Stimulated activated naive B cell treated with anti-CD40 and anti-IgM and Interleukin-4, amounts not matched to agents 10 μg/mL and 1 μg/mL and 100 μg/mL, for 72 hours (primary cell): ENCODE data around the gene PIM2.

ENCODE experiments used
- ATAC-seq, 2 donors: fragments of 150-1000 bp; cut with Tn5 transposase; replicated peaks; 2 replicates each; pipeline ENCODE4 v1.10.0; 2021; ENCODE audit warnings: moderate library complexity in 1 of 2
- DNase-seq: peaks from one replicate; pipeline ENCODE4 v3.0.0; 2021
- H3K27ac Mint-ChIP-seq: one replicate; pipeline ENCODE4 v1.8.0; 2022; ENCODE audit warnings: mild to moderate bottlenecking, mixed read lengths
- H3K27me3 Mint-ChIP-seq, 2 donors: one replicate each; pipeline ENCODE4 v1.8.0; 2022; ENCODE audit warnings: mixed read lengths in 2 of 2
- H3K36me3 Mint-ChIP-seq, 2 donors: one replicate each; pipeline ENCODE4 v1.8.0; 2022; ENCODE audit warnings: mixed read lengths in 2 of 2, mild to moderate bottlenecking in 1 of 2
- H3K4me1 Mint-ChIP-seq, 2 donors: one replicate each; pipeline ENCODE4 v1.8.0; 2022; ENCODE audit warnings: mixed read lengths in 2 of 2, mild to moderate bottlenecking in 1 of 2
- H3K4me3 Mint-ChIP-seq, 2 donors: one replicate each; pipeline ENCODE4 v1.8.0; 2022; ENCODE audit warnings: mild to moderate bottlenecking in 2 of 2, mixed read lengths in 2 of 2, moderate library complexity in 1 of 2
- H3K9me3 Mint-ChIP-seq, 2 donors: one replicate each; pipeline ENCODE4 v1.8.0; 2022; ENCODE audit warnings: mixed read lengths in 2 of 2, mild to moderate bottlenecking in 1 of 2

PIM2 gene

GRCh38 chrX:48918643-48919340 is at the start of gene PIM2:
PIM2 (minus strand) TSS chrX:48919024; CDS start chrX:48918834, 190 bp downstream.
- Mint-ChIP-seq H3K4me1 (peaks cover 22 to 45% of the 10 kb centered on the region in 2 donors), H3K27me3 (peaks cover 0 to 3% of the 10 kb centered on the region in 2 donors), H3K27ac (peak within 1 kb of the TSS; percentile 96), H3K36me3 (peaks cover 31 to 33% of the 10 kb centered on the region in 2 donors), H3K9me3 (no peaks in the 10 kb centered on the region), H3K4me3 (peak within 1 kb of the TSS; percentile 85 to 90)
- peak; percentile 88 for DNase-seq
- ATAC-seq = peak; percentile 80 to 85

DNA sequence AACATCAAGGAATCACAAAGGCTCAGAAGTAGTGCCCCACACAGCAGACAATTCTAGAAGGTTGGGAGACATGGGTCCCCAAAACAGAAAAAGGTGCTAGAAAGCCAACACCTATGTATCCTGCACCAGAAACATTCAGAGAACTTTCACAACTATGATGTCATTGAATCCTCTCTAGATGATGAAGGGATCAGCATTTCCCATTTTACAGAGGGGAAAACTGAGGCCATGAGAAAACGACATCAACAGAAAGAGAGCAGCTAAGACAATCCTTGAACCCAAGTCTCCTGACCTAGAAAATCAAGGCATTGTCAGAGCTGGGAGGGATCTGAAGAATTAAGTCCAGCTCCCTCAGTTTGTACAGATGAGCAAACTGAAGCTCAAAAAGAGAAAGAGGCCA is 49.6 kb upstream of the PIM2 start:
- no peak for ATAC-seq

GRCh38 chrX:48966796-48967579 is 48.2 kb upstream of the PIM2 start:
- DNase-seq = no peak
- H3K4me1 Mint-ChIP-seq = peaks cover 2 to 15% of the 10 kb centered on the region in 2 donors

More for the DNA sequence above, 49.6 kb upstream of the PIM2 start:
- no peak overlapping the region for H3K27ac Mint-ChIP-seq
- no peaks in the 10 kb centered on the region for H3K9me3 Mint-ChIP-seq
- DNase-seq = no peak
- peaks cover 6 to 9% of the 10 kb centered on the region in 2 donors for H3K36me3 Mint-ChIP-seq
- H3K27me3 Mint-ChIP-seq = peaks cover 0 to 6% of the 10 kb centered on the region in 2 donors
- peaks cover 8 to 29% of the 10 kb centered on the region in 2 donors for H3K4me1 Mint-ChIP-seq
- H3K4me3 Mint-ChIP-seq = no peak overlapping the region

DNA sequence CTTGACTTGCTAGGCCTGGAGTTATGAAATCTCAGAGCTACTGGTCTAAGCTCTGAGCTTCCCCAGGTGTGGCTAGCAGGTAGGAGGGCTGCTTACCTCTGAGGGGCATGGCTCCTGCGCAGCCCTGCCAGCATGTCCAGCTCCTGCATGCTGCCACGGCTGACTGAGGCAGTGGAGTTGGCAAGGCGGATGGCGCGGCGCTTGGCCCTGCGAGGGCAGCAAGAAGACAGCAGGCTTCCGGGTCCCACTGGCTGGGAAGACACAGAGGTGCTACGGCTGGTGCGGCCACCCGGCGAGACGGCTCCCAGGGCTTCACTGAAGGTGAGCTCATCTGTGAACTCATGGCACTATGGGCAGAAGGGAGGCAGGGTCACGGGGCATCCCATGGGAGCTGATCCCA is 47.1 kb upstream of the PIM2 start:
- Mint-ChIP-seq H3K4me1 (peaks cover 2 to 14% of the 10 kb centered on the region in 2 donors), H3K4me3 (no peak overlapping the region), H3K27ac (no peak overlapping the region), H3K27me3 (no peaks in the 10 kb centered on the region), H3K36me3 (peaks cover 0 to 5% of the 10 kb centered on the region in 2 donors), H3K9me3 (no peaks in the 10 kb centered on the region)
- no peak for ATAC-seq
- DNase-seq = no peak

More at GRCh38 chrX:48966796-48967579, 48.2 kb upstream of the PIM2 start:
- no peak overlapping the region for H3K4me3 Mint-ChIP-seq
- peaks cover 0 to 5% of the 10 kb centered on the region in 2 donors for H3K36me3 Mint-ChIP-seq
- no peak for ATAC-seq
- no peaks in the 10 kb centered on the region for H3K9me3 Mint-ChIP-seq
- H3K27me3 Mint-ChIP-seq = no peaks in the 10 kb centered on the region
- H3K27ac Mint-ChIP-seq = no peak overlapping the region

DNA sequence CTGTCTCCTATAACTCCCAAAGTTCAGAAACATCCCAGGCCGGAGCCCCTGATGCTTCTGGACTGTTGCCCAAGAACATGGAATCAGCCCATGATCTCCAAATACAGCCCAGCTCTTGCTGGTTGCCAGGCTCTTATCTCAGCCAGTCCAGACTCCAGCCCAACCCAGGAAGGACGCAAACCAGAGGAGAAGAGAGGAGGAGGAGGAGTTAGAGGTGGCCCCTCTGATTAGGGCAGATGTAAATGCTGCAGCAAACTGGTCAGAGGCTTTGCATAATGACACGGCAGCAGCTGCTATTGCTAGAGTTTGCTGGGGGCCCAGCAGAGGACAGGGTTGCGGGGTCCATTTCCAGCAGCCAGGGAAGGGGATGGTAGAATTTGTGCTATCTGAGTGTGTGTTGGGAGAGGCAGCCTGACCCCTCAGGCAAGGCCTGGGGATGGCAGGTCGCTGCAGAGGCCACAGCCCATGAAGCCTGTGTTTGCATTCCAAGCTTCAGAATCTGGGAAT is 42.8 kb upstream of the PIM2 start:
- H3K4me3 Mint-ChIP-seq = peak overlapping the region in 1 of 2 donors; percentile 30
- ATAC-seq (no peak), DNase-seq (no peak)
- peak overlapping the region; percentile 17 for H3K27ac Mint-ChIP-seq
- H3K4me1 Mint-ChIP-seq = peaks cover 8 to 22% of the 10 kb centered on the region in 2 donors
- H3K9me3 Mint-ChIP-seq = no peaks in the 10 kb centered on the region
- no peaks in the 10 kb centered on the region for H3K27me3 Mint-ChIP-seq
- H3K36me3 Mint-ChIP-seq = peaks cover 0 to 5% of the 10 kb centered on the region in 2 donors

DNA sequence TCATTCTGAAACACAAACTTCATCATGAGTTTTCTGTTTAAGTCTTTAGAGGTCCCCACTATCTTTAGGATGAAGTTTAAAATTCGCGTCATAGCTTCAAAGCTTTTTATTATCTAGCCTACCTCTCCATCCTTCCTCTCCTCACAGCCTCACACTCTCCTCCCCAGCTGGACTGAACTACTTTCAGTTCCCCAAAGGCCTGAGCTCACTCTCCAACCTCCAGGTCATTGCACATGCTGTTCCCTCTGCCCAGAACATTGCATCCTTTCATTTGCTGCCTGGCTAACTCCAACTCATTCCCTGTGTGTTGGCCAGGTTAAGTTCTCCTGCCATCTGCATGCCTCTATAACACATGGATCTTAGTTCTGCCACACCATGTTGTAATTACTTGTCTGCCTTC is 41.5 kb upstream of the PIM2 start:
- Mint-ChIP-seq H3K27me3 (no peaks in the 10 kb centered on the region), H3K27ac (no peak overlapping the region), H3K4me1 (peaks cover 11 to 29% of the 10 kb centered on the region in 2 donors), H3K4me3 (peak overlapping the region; percentile 0 to 5), H3K36me3 (peaks cover 4 to 5% of the 10 kb centered on the region in 2 donors), H3K9me3 (no peaks in the 10 kb centered on the region)
- ATAC-seq (no peak), DNase-seq (no peak)

DNA sequence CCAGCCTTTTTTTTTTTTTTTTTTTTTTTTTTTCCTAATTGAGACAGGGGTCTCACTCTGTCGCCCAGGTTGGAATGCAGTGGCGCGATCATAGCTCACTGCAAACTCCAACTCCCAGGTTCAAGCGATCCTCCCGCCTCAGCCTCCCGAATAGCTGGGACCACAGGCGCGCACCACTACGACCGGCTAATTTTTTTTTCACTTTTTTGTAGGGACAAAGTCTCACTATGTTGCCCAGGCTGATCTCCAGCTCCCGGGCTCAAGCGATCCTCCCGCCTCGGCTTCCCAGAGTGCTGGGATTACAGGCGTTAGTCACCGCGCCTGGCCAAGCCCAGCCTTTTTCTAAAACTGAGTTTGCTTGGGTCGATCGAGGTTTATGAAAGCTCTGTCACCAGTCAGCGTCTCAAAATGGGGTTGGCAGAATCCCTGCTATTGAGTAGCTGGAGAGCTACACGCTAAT is 39.8 kb upstream of the PIM2 start:
- no peaks in the 10 kb centered on the region for H3K9me3 Mint-ChIP-seq
- peak overlapping the region; percentile 100 for H3K4me3 Mint-ChIP-seq
- peaks cover 4 to 10% of the 10 kb centered on the region in 2 donors for H3K36me3 Mint-ChIP-seq
- no peaks in the 10 kb centered on the region for H3K27me3 Mint-ChIP-seq
- peaks cover 14 to 41% of the 10 kb centered on the region in 2 donors for H3K4me1 Mint-ChIP-seq
- no peak for DNase-seq
- peak overlapping the region; percentile 100 for H3K27ac Mint-ChIP-seq
- no peak for ATAC-seq

DNA sequence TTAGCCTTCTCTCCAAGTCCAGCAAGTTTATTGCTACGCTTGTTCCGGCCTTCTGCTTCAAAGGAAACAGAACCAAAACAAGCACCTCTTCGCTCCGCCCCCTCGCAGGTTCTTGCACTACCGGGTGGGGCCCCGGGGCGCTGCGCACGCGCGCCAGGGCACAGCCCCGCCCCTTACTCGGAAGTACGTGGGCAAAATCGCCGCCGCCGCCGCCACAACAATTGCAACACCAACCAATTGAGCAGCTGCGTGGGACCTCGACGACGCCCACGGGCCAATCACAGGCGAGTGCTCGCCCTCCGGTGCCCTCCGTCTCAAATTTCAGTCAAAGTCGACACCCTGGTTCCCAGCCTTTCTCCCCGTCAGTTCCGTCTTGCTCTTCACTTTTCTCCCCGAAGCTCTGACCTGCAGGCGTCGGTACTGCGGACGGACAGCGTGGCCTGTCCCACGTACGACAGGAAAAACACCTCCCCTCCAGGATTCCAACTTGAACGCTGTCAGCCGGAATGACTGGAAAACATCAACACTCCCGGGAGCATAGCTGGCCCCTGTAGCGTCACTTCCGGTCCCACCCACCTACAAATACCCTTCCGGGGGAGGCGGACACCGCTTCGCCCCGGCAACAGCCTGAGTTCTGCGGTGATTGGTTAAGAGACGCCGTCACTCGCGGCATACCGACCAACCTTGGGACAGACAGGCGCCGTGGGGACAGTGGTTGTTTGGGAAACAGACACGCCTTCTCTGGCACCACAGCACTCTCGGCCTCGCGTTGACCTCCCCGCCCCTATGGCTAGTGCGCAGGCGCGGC is 39.2 kb upstream of the PIM2 start:
- peak; percentile 90 for DNase-seq
- Mint-ChIP-seq H3K4me1 (peaks cover 19 to 47% of the 10 kb centered on the region in 2 donors), H3K36me3 (peaks cover 6 to 14% of the 10 kb centered on the region in 2 donors), H3K9me3 (no peaks in the 10 kb centered on the region), H3K27ac (peak overlapping the region; percentile 100), H3K27me3 (no peaks in the 10 kb centered on the region), H3K4me3 (peak overlapping the region; percentile 100)
- peak; percentile 85 for ATAC-seq

DNA sequence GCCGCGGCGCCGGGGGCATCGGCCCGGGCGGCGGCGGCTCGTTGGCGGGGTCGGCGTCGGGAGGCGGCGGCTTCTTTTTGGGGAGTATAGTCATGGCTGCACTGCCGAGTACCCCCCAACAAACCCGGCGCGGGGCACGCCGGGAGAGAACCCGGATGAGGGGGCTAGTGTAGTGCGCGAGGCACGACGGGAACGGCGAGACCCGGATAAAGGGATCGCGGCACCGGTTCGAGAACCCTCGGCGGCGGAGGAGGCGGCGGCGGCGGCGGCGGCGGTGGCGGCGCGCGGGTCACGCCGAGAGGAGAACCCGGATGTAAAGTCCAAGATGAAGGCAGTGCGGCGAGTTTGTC is 38.6 kb upstream of the PIM2 start, which contains the start of gene OTUD5:
TSS of gene OTUD5 (minus strand) at position 131 of the 350 bp plus-strand sequence. CDS start at position 94, 37 bp downstream.
- peaks cover 24 to 53% of the 10 kb centered on the region in 2 donors for H3K4me1 Mint-ChIP-seq
- H3K4me3 Mint-ChIP-seq = peak within 1 kb of the TSS; percentile 100
- no peaks in the 10 kb centered on the region for H3K9me3 Mint-ChIP-seq
- no peaks in the 10 kb centered on the region for H3K27me3 Mint-ChIP-seq
- ATAC-seq = peak; percentile 61 to 71
- H3K27ac Mint-ChIP-seq = peak within 1 kb of the TSS; percentile 100
- peak; percentile 73 for DNase-seq
- H3K36me3 Mint-ChIP-seq = peaks cover 6 to 19% of the 10 kb centered on the region in 2 donors

DNA sequence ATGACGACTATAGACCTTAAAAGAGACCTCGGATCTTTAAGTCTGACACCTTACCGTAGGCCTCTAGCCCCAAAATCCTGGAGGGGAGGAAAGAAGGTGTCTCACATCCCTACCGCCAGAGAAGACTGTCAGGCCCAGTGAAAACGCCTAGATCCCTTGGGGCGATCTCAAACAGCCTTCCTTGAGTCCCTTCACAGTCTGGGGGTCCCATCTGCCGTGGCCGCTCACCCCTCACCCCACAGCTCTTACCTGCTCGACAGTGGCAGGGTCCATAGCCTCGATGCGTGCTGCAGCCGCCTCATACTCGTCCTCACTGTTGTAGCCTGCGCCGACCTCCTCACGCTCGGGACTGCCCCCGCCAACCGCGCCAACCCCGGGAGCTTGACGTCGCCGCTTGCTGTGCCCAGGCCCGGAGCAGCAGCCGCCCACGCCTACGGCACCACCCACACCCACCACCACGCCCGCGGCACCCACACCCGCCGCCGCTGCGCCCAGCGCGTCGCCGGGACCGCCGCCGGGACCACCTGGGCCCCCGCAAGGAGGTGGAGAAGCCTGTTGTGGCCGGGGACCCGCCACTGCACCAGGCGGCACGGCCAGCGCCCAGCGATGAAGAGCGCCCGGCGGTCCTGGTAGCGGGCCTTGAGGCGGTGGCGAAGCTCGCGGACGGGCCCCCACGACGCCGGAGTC is 38.0 kb upstream of the PIM2 start:
- Mint-ChIP-seq H3K4me1 (peaks cover 25 to 55% of the 10 kb centered on the region in 2 donors), H3K9me3 (no peaks in the 10 kb centered on the region), H3K27ac (peak overlapping the region; percentile 89), H3K36me3 (peaks cover 6 to 19% of the 10 kb centered on the region in 2 donors), H3K4me3 (peak overlapping the region; percentile 83 to 88), H3K27me3 (no peaks in the 10 kb centered on the region)
- DNase-seq (peak; percentile 49), ATAC-seq (peak; percentile 33 to 38)

GRCh38 chrX:48948589-48948988 is 29.8 kb upstream of the PIM2 start:
- H3K9me3 Mint-ChIP-seq = no peaks in the 10 kb centered on the region
- H3K4me3 Mint-ChIP-seq = no peak overlapping the region
- ATAC-seq (no peak), DNase-seq (no peak)
- H3K27me3 Mint-ChIP-seq = no peaks in the 10 kb centered on the region
- H3K4me1 Mint-ChIP-seq = peaks cover 24 to 29% of the 10 kb centered on the region in 2 donors
- H3K27ac Mint-ChIP-seq = no peak overlapping the region
- peaks cover 6 to 15% of the 10 kb centered on the region in 2 donors for H3K36me3 Mint-ChIP-seq

- H3K4me3 Mint-ChIP-seq = no peak overlapping the region
- peaks cover 17 to 21% of the 10 kb centered on the region in 2 donors for H3K36me3 Mint-ChIP-seq
- H3K27ac Mint-ChIP-seq = peak overlapping the region; percentile 22
- DNase-seq (no peak), ATAC-seq (peak; percentile 49 to 74)
- H3K4me1 Mint-ChIP-seq = peaks cover 33 to 38% of the 10 kb centered on the region in 2 donors
- H3K27me3 Mint-ChIP-seq = no peaks in the 10 kb centered on the region
- no peaks in the 10 kb centered on the region for H3K9me3 Mint-ChIP-seq
These were observed 26.9 kb upstream of the PIM2 start for GRCh38 chrX:48945517-48946348.
